IMR-90 (cell line): ENCODE results near the gene ATP5PO.

Experiments used
- BHLHE40 ChIP-seq: fragments of 150-350 bp; IDR thresholded peaks from 2 replicates; pipeline ENCODE4 v1.6.1; 2016; ENCODE audit warnings: mild to moderate bottlenecking, low read depth, low read length
- CEBPB ChIP-seq: IDR thresholded peaks from 2 replicates; pipeline ENCODE4 v1.6.1; 2012; ENCODE audit warnings: low read depth, low read length, improper control_type of control experiment
- CTCF ChIP-seq: conservative IDR thresholded peaks from 2 replicates; pipeline ENCODE4 v1.5.1; 2012; ENCODE audit warnings: mild to moderate bottlenecking, low read depth, low read length, improper control_type of control experiment
- FOS ChIP-seq: fragments of 150-350 bp; IDR thresholded peaks from 2 replicates; pipeline ENCODE4 v1.6.1; 2016; ENCODE audit warnings: low read depth, low read length
- MAFK ChIP-seq: IDR thresholded peaks from 2 replicates; pipeline ENCODE4 v1.6.1; 2012; ENCODE audit warnings: low read depth, low read length, improper control_type of control experiment
- NFE2L2 ChIP-seq: fragments of 150-350 bp; IDR thresholded peaks from 2 replicates; pipeline ENCODE4 v1.6.1; 2016; ENCODE audit warnings: low read depth, mild to moderate bottlenecking, low read length
- POLR2A ChIP-seq: IDR thresholded peaks from 2 replicates; pipeline ENCODE4 v1.6.1; 2012; ENCODE audit warnings: mild to moderate bottlenecking, low read depth, low read length
- SMC3 ChIP-seq: fragments of 150-350 bp; IDR thresholded peaks from 2 replicates; pipeline ENCODE4 v1.6.1; 2016; ENCODE audit warnings: low read depth, mild to moderate bottlenecking, antibody characterized with exemption, low read length, moderate library complexity
- USF2 ChIP-seq: fragments of 150-350 bp; IDR thresholded peaks from 2 replicates; pipeline ENCODE4 v1.6.1; 2017; ENCODE audit warnings: mild to moderate bottlenecking, antibody characterized with exemption, low read length, low read depth

- TF ChIP-seq POLR2A (no peak), CTCF (no peak), SMC3 (no peak), FOS (no peak), USF2 (no peak), NFE2L2 (no peak), BHLHE40 (no peak), CEBPB (peak; percentile 58; the same call in 1 of the 2 replicates), MAFK (peak; percentile 98)
These were observed 24.7 kb upstream of the ATP5PO start for GRCh38 chr21:33940164-33940880.
